HG03457 (cell line): ENCODE measurements around the gene ABHD11.
"Not testable (repeated sequence)": the region's sequence is repeated elsewhere in the genome, so short reads cannot be mapped to it uniquely, and the experiment has no call there.

Experiments used
- ATAC-seq: cut with Tn5 transposase; IDR thresholded peaks from one replicate; pipeline ENCODE4 v1.9.1; 2021; ENCODE audit warnings: moderate number of reproducible peaks; ENCODE audit not compliant: unreplicated experiment

The ABHD11 gene

DNA sequence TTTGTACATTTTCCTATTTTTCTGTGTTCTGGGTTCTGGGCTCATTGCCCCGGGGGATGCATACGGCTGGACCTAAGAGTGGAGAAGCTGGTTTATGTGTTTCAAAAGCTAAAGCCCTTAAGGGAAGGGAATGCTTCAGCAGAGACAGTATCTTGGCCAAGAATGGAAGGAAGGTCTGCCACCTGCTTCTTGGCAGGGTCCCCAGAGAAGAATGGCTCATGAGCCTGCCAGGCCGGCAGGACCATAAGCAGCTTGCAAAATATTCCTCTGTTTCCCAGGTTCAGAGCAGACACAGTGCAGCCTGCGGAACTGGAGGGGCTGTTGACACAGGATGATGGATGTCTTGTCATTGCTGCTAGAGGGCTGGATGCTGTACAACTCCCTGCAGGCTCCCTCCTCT lies 7.8 kb upstream of the ABHD11 start:
- no peak for ATAC-seq

DNA sequence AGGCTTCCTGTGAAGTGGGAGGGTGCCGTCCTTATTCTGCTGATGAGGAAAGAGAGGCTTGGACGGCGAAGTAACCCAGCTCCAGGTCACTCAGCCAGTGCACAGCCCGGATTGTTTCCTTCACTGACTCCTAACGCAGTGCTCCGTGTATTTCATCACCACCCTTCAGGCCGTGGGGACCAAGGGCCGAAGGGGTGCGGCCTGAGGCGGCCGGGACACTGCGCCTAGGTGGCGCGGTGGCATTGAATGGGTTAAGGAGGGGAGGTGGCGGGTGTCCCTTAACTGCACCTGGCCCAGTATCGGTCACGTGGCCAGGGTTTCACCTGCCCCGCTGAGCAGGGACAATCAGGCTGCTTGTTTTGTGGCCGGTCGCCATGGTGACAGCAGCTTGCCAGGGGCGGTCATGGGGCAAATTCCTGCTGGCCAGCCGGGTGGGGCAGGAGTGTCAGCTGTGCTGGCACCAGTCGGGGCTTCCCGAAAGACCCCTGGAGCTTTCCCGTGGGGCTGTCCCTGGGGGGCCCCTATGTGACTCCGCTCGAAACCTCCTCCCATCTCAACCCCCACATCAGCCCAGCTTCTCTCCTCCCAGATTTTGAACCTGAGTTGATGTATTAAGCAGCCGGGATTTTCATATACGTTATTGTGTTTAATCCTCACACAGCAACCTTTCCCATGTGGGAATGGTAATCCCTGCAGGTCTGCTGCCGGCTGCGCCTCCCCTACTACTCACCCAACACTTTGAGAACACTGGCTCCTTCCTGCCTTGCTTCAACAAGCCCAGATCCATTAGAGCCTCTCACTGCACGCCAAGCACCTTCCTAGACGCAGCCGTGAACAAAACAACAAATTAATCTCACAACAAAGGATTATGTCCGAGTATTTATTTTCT lies 4.4 kb upstream of the ABHD11 start:
- ATAC-seq, result no peak

DNA sequence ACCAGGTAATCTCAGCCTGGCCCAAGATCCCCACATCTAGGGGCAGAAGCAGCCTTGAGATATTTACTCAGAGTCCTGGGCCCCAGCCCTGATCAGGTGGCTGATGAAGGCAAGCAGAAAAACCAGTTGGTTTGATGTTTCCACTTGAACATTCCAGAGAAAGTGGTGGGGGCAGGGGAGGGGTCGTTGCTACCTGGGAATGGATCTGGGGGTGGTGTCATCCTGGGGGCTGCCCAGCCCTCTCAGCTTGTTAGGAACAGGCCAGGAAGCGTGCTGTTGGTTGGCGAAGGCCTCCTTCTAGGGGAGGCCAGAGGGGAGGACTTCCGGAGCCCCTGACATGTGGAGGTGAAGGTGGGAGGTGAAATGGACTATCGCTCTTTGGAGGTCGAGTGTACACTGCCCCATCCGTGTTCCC lies 3.7 kb upstream of the ABHD11 start:
- no peak for ATAC-seq

- ATAC-seq, result no peak
Measured at GRCh38 chr7:73741600-73741999, 3.0 kb upstream of the ABHD11 start.

GRCh38 chr7:73740771-73741170 lies 2.2 kb upstream of the ABHD11 start:
- ATAC-seq, result no peak

- ATAC-seq, result no peak
Measured at GRCh38 chr7:73740212-73740611, 1.6 kb upstream of the ABHD11 start.

GRCh38 chr7:73739387-73739767 lies 775 bp upstream of the ABHD11 start:
- ATAC-seq, result no peak

DNA sequence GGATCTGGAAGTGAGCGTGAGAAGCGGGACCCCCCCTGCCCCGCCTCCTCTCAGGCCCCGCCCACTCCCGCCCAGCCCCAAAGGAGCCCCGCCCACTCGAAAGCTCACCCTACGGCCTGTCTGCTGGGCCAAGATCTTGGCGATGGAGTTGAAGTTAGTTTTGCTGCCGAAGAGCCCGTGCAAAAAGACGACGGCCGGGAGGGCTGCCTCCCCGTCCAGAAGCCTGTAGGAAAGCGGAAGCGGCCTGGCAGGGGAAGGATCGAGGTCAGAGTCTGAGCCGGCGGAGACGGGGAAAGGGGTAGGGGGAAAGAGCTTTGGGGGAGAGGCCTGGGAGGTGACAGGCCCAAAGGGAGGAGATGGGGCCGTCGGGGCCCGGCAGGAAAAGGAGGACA lies 386 bp downstream of the ABHD11 start:
- ATAC-seq, result no peak

DNA sequence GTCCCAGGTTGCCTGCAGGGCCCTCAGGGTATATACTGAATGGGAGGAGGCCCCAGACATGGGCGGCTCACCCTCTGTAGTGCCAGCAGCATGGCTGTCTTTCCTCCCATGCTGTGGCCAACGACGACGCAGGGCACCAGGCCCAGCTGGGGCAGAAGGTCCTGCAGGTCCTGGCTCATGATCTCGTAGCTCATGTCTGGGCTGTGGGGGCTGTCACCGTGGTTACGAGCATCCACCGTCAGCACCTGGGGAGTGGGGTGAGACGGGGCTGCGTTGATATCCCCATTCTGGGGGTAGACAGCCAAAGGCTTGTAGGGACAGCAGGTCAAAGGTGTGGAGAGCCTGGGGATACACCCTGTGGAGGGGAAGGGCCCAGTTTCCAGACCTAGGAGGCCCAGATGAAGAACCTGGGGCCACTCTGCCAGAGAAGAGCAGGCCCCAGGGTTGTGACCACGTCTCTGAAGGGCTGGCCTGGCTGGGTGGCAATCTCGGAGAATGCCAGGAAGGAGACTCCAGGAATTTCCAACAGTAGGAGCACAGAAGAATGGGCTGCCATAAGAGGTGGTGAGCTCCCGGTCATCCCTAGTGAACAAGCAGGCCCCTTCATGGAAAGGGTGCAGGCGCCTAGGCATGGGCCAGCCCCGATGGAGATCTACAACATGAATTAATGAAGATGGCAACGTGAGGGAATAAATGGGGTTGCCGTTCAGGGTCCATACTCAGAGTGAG lies 947 bp downstream of the ABHD11 start:
- ATAC-seq, result no peak

GRCh38 chr7:73736885-73737284 lies 1.7 kb downstream of the ABHD11 start:
- ATAC-seq, result no peak

GRCh38 chr7:73735528-73735905 lies 3.1 kb downstream of the ABHD11 start:
- no peak for ATAC-seq

GRCh38 chr7:73734619-73735527 lies 3.7 kb downstream of the ABHD11 start:
- peak; percentile 33 for ATAC-seq

DNA sequence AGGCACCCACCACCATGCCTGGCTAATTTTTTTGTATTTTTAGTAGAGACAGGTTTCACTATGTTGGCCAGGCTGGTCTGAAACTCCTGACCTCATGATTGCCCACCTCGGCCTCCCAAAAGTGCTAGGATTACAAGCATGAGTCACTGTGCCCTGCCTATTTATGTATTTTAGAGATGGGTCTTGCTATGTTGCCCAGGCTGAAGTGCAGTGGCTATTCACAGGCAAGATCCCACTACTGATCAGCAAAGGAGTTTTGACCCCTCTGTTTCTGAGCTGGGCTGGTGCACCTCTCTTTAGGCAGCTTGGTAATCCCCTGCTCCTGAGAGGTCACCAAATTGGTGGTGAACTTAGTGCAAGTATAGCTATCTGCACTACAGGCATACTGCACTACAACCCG lies 6.2 kb downstream of the ABHD11 start:
- ATAC-seq, result no peak

- ATAC-seq, result no peak
Measured at GRCh38 chr7:73730485-73730884, 8.1 kb downstream of the ABHD11 start.

- no peak for ATAC-seq
Measured at GRCh38 chr7:73728551-73728950, 10.1 kb downstream of the ABHD11 start.

DNA sequence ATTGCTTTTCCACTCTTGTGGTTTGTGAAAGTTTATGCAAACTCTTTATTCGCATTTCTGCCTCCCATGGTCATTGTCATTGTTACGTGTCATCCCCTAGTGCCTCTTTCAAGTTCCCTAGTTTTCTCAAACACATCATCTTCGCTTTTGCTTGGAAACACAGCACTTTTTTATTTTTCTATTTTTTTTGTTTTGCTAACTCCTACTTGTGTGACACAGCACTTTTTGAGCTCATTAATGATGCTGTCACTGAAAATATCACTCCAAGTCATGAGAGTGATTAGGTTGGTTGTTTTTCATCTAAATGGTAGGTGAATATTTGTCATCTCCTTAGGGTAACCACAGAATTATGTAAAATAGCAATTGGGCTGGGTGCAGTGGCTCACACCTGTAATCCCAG lies 10.7 kb downstream of the ABHD11 start:
- ATAC-seq, result no peak

- peak; percentile 13 for ATAC-seq
Measured at GRCh38 chr7:73726083-73726466, 12.5 kb downstream of the ABHD11 start.

DNA sequence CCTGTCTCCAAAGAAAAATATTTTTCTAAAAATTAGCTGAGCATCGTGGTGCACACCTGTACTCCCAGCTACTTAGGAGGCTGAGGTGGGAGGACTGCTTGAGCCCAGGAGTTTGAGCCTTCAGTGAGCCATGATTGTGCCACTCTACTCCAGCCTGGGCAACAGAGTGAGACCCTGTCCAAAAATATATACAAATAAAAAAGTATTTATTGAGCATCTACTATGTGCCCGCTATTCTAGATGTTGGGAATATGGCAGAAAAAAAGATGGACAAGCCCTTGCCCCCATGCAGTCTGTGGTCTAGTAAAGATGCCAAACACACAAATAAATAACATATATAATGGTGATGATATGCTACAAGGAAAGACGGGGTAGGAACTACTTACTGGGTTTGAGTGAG lies 14.8 kb downstream of the ABHD11 start:
- ATAC-seq, result no peak

DNA sequence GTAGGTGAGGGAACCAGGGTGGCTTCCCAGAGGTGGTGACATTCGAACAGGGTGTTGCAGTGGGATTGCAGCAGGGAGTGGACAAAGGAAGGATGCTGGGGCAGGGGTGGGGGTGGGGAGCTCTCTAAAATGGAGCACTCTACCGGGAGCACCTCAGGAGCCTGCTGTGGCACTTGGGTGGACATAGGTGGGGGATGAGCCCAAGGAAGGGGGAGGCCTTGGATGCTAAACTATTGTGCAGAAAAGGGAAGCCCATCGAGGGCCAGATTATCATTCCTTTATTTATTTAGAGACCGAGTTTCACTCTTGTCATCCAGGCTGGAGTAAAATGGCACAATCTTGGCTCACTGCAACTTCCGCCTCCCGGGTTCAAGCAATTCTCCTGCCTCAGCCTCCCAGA lies 15.8 kb downstream of the ABHD11 start:
- no peak for ATAC-seq

DNA sequence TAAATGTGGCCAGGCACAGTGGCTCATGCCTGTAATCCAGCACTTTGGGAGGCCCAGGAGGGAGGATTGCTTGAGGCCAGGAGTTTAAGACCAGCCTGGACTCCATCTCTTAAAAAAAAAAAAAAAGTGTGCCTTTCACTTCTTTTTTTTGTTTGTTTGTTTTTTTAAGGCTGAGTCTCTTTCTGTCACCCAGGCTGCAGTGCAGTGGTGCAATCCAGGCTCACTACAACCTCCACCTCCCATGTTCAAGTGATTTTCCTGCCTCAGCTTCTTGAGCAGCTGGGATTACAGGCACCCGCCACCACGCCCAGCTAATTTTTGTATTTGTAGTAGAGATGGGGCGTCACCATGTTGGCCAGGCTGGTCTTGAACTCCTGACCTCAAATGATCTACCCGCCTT lies 16.4 kb downstream of the ABHD11 start:
- not testable (repeated sequence) for ATAC-seq

DNA sequence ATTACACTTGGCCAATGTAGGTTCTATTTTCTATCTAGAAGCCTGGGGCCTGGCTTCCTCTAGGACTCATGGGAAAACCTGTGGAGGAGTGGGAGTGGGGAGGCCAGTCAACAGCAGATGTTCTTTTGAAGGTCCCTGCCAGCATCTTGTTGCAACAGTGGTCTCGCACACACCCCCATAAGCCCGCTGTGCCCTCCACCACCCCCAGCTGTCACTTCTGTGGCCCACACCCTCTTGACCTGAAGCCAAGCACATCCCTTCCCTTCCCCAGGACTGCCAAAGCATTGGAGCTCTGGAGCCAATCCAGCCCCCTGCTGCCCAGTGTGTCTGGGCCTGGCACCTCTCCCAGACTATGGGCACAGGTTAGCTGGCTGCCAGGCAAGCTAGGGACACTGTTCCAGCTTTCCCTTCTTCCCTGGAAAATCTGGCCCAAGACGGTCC lies 17.2 kb downstream of the ABHD11 start:
- ATAC-seq, result no peak
